HG03066 (cell line): Measurements from ENCODE around the gene BPNT1.

ENCODE experiments used
- ATAC-seq: cut with Tn5 transposase; IDR thresholded peaks from one replicate; pipeline ENCODE4 v1.9.1; 2021; ENCODE audit warnings: low read depth; ENCODE audit not compliant: unreplicated experiment

BPNT1 gene

DNA sequence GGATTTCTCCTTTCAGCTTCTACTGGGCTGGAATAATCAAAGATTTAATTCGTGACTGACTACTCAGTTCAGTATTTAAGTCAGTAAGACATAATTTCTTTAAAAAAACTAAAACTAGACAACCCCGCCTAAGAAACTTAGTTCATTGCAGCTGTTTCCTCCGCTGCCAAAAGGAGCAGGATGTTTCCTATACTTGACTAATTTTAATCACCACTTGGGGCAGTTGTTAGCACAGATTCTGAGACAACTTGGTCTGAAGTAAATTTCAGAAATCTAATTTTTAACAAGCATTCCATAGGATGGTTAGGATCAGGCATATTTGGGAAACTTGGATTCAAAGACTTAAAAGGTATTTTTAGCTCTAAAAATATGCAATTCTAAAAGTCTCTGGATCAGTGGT, 77.3 kb downstream of the BPNT1 start:
- no peak for ATAC-seq

DNA sequence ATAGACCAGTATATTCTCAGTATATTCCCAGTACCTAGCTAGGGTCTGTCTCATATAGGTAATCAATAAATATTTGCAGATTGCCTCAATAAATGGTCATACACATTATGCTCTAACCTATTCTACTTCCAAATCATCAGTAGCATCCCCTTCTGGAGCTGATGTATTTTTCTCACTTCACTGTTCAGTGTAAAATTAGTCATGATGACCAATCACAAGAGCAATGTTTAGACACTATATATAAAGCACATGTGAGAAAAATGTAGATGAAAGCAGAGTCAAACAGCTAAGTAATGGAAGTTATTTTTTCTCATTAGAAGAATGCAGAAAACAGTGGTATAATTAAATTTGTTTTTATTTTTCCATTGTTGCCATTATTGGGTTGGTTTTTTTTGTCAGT, 78.0 kb downstream of the BPNT1 start:
- no peak for ATAC-seq
